Endothelial cell of umbilical vein (primary cell): Measurements from ENCODE around the gene TCF20.

ENCODE experiments used
- JUN ChIP-seq: IDR thresholded peaks from 2 replicates; pipeline ENCODE4 v1.6.1; 2011; ENCODE audit warnings: borderline replicate concordance, low read depth; ENCODE audit not compliant: insufficient read length, insufficient read depth
- POLR2A ChIP-seq: IDR thresholded peaks from 2 replicates; pipeline ENCODE4 v1.6.1; 2012; ENCODE audit warnings: low read depth, mild to moderate bottlenecking, control low read depth, low read length
- POLR2AphosphoS5 ChIP-seq: IDR thresholded peaks from 2 replicates; pipeline ENCODE4 v1.6.1; 2012; ENCODE audit warnings: low read depth, mild to moderate bottlenecking, control low read depth, low read length, moderate library complexity; ENCODE audit not compliant: insufficient read depth

GRCh38 chr22:42261296-42261695 lies 9.2 kb downstream of the TCF20 start:
- TF ChIP-seq POLR2A (no peak), POLR2AphosphoS5 (no peak), JUN (no peak)
